Activated CD4-positive, CD25-positive, alpha-beta regulatory T cell treated with anti-CD3 and anti-CD28 coated beads, Interleukin-2, amount 50 U/mL, for 24 hours (primary cell): ENCODE results near the gene HNF1A.
A peak's percentile ranks its signal among the peaks of the same experiment; 100 is the strongest.
"Not testable (repeated sequence)": the region's sequence is repeated elsewhere in the genome, so short reads cannot be mapped to it uniquely, and the experiment has no call there.

Experiments used
- ATAC-seq, 2 donors: fragments of 150-1000 bp; cut with Tn5 transposase; one replicate each; pipeline ENCODE4 v1.10.0; 2021; ENCODE audit warnings: mild to moderate bottlenecking in 1 of 2, moderate library complexity in 1 of 2

HNF1A gene

DNA sequence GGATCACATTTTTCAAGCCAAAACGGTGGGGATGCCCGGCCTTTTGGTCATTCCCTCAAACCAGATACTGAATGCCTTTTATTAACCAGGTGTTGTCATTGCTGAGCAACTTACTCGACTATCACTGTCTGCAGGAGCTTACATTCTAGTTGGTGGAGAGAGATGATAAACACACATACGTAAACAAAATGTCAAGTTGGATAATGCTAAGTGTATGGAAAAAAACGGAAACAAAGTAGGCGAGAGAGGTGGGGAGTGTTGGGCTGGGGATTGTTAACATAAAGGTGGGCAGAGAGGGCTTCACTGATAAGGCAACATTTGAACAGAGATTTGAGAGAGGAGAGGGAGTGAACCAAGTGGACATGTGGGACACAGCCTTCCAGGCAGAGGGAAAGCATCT is 33.5 kb downstream of the HNF1A start:
- ATAC-seq: no peak

DNA sequence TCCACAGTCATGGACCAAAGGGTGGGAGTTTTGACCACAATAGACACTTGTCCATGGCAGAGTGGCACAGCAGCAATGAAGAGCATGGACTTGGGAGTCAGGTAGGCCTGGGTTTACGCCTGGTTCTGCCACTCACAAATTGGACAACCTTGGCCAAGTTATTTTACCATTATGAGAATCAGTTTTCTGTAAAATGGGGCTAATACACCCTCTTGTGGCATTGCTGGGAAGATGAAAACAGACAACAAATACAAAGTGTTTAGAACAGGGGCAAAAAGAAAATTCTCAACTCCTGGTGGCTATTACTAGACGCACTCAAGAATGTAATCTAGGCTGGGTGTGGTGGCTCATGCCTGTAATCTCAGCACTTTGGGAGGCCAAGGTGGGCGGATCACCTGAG is 35.4 kb downstream of the HNF1A start:
- no peak for ATAC-seq

DNA sequence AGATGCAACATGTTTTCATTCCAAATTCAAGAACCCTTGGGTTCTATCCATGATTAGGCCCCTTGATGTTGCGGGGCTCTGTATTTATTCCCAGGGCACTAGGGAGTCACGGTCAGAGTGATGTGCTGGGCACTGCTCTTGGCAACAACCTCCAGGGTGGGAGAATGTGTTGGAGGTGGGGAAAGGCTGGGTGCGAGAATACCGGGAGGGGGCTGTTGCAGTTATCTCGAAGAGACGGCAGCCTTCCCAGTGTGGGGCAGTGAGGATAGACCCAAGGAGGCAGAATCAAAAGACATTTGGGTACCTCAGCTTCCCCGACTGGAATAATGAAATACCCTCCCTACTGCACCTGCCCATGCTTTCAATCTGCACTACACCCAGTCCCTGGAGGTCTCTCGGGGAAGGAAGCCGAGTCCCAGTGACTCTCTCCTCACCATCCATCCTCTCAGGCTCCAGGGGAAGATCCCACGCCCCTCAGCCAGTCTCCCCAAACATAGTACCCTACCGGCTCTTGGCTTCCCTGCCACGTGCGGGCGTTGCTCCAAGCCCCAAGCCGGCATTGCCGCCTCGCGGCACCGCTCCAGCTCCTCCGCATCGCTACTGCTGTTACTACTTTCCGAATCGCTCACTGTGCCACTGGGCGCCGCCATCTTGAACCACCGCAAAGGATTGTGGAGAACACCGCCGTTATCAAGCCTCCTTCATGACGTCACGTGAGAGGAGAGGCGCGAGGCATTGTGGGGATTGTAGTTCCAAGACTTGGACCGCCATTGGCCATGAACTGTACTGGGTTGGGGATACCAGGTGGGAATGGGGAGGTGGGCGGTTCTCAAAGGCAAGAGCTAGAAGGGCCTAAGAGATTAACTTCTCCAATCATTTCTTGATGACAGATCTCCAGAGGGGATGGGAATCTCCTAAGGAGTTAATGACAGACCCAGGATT is 37.8 kb downstream of the HNF1A start, which contains the start of gene C12orf43:
Gene C12orf43, minus strand, starts transcription at position 663 of the 942 bp plus-strand sequence. Its CDS starts 13 bp downstream, at position 650.
- ATAC-seq: peak; percentile 99

DNA sequence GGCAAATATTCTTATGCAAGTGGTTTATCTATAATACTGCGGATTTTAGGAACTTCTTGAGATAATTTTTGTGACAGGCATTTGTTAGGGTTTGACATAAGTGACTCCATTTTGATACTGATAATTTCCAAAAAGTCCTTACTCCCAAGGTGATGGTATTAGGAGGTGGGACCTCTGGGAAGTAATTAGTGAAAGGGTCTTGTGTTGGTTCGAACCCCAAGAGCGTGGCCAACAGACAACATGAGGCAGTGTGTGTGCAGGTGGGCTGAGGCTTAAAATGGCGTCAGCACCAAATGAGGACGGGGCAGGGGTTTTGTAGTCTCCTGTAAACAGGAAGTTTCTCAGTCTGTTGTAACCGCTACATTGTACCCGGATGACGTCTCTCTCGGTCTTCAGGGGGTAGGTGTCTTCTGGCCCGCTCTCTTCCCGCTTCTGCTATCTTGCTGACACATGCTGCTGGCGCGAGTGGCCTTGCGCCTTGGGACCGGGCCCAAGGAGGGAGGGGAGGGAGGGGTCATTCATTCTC is 39.7 kb downstream of the HNF1A start:
- ATAC-seq: no peak

DNA sequence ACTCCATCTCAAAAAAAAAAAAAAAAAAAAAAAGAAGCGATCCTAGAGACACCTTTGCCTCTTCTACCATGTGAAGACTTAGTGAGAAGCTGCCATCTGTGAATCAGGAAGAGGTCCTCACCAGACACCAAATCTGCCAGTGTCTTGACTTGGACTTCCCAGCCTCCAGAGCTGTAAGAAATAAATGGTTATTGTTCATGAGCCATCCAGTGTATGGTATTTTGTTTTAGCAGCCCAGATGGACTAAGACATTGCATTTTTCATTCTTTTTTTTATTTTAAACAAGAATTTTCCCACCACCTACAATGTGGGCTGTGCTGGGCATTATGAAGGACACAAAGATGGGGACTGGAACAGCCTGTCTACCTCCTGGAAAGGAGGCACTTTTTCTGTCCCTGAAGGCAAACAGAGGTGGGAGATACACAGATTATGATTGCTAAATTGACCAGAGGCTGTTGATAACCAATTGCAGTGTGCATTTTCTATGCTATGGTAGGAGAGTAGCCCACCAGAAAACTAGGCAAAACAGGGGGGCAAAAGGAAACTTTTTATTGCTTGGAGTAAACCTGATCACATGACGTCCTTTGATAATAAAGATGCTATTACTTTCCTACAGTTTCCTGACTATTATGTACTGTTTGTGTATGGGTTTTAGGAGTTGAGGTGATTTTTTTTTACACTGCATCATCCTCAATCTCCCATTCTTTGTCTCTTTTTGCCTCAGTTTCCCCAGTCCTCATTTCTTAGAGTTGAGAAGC is 40.7 kb downstream of the HNF1A start:
- ATAC-seq: no peak

DNA sequence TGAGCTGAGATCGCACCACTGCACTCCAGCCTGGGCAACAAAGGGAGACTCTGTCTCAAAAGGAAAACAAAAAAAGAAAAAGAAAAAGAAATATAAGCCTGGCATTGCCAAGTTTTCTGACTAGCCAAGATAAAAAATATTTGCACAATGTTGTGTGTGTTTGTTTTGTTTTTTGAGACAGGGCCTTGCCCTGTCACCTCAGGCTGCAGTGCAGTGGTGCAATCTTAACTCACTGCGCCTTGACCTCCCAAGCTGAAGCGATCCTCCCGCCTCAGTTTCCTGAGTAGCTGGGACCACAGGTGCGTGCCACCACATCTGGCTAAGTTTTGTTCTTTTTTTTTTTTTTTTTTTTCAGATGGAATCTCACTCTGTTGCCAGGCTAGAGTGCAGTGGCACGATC is 43.4 kb downstream of the HNF1A start:
- no peak for ATAC-seq

DNA sequence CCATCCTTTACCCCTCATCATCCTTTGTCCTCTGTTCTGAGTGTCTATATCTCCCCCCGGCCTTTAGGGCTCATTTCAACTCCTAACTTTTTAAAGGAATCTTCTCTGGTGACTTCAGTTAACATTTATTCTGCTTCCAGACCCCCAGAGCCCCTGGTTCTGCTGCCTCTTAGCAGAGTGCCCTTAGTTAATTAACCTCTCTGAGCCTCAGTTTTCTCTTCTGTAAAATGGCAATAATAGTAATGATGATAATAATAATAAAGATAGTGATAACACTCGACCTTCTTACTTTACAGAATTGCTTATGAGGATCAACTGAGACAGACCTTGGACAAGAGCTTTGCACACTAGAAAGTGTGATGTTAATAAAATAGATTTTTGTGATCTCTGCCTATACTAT is 44.4 kb downstream of the HNF1A start:
- no peak for ATAC-seq

DNA sequence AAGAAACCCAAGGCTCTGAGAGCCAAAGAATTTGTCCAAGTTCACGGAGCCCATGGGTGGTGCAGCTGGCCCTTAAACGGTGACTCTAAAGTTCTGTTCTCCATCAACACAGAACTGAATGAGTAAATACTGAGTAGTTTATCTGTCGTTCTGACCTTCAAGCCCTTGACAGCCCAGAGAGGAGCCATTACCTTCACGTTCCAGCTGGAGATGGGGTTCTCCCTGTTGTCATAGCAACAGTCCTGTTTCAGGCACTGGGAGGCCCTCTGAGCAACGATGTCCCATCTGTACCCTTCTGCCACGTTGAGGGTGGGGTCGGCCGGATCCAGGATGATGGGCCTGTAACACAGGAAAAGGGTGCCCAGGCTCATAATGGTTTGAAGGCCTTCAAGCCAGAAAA is 45.5 kb downstream of the HNF1A start:
- no peak for ATAC-seq

DNA sequence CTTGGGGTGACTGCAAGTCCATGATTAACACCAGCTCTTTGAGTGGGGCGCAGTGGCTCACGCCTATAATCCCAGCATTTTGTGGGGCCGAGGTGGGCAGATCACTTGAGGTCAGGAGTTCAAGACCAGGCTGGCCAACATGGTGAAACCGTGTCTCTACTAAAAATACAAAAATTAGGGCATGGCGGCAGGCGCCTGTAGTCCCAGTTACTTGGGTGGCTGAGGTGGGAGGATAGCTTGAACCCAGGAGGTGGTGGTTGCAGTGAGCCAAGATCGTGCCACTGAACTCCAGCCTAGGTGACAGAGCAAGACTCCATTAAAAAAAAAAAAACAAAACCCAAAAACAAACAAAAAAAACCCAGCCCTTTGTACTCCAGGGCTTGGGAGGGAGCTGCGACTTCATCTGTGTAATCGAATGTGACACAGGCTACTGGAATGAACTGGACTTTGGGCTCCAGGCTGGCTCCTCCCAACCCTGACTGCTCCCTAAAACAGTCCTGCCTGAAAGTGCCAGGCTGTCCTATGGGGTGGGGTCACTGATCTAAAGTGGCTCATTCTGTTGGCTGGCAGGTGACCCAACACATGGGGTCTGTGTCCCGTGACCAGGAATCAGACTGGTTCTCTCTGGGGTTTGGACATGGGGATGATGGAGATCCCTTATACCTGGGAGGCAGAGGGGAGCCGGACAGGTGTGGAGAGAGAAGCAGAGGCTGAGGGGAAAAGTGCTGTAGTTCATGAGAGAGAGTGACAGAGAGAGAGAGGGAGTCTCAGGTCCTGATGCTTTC is 47.3 kb downstream of the HNF1A start:
- ATAC-seq: no peak

DNA sequence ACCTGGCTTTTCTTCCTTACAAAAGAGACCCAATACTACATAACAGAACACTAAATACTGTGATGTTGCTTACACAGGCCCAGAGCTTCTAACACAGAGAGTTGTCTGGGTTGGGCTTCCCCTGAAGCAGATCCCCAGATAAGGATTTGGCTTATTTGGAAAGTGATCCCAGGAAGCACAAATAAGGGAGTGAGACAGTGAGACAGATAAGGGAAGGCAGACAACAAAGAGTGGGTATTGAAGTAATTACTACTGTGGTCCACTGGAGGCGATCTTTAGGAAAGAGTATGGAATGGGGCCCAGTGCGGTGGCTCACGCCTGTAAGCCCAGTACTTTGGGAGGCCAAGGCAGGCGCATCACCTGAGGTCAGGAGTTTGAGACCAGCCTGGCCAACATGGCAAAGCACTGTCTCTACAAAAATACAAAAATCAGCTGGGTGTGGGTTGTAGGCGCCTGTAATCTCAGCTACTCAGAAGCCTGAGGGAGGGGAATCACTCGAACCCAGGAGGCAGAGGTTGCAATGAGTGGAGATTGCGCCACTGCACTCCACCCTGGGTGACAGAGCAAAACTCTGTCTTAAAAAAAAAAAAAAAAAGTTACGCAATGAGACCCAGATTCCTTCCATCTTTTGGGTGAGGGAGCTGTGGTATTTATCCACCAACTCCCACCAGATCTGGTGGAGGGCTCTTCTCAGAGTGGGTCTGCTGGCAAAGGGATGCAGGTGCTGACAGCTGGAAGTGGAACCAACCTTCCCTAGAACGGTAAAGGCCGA is 48.1 kb downstream of the HNF1A start:
- ATAC-seq: no peak

DNA sequence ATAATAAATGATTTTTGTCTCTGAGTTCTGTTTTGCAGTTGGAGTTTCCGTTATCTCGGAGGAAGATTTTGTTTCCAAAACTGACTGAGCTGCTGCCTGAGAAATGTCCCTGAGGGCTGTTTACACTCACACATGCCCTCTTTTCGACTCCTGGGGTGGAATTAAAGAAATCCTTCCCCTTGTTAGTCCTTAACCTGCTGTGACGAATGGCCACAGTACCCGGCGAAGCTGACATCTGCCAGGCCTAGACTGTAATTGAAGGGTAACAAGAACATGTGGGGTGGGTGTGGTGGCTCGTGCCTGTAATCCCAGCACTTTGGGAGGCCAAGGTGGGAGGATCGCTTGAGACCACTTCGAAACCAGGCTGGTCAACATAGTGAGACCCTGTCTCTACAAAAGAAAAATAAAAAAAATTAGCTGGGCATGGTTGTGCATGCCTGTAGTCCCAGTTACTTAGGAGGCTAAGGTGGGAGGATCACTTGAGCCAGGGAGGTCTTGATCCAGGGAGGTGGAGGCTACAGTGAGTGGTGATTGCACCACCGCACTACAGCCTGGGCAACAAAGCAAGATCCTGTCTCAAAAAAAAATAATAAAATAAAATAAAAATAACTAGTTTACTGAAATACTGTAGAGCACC is 52.4 kb downstream of the HNF1A start:
- ATAC-seq: no peak

DNA sequence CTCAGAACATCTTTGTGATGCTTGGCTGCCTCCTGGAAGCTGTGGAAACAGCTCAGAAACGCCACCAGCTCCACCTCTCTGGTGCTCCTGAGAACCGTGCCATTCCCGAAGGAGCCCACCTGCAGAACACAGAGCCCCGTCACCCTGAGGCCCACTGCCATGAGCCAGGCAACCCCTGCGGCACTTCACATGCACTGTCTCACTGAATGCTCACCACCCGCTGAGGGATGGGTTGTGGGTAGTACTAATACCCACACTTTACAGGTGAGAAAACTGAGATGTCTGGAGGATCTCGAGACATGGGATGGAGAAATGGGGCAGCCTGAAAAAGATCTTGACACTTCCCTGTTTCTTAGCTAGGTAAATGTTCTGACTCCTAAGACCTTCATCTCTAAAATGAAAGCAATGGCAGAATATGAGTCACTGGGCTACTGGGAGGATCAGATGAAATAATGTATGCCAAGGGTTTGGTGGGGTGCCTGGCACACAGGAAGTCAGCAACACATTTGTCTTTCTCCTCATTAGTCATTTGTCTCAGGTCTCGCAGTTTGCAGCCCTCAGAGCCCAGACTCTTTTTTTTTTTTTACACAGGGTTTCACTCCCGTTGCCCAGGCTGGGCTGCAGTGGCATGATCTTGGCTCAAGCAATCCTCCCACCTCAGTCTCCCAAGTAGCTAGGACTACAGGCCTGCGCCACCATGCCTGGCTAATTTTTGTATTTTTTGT is 55.4 kb downstream of the HNF1A start:
- ATAC-seq: peak; percentile 83 to 84

DNA sequence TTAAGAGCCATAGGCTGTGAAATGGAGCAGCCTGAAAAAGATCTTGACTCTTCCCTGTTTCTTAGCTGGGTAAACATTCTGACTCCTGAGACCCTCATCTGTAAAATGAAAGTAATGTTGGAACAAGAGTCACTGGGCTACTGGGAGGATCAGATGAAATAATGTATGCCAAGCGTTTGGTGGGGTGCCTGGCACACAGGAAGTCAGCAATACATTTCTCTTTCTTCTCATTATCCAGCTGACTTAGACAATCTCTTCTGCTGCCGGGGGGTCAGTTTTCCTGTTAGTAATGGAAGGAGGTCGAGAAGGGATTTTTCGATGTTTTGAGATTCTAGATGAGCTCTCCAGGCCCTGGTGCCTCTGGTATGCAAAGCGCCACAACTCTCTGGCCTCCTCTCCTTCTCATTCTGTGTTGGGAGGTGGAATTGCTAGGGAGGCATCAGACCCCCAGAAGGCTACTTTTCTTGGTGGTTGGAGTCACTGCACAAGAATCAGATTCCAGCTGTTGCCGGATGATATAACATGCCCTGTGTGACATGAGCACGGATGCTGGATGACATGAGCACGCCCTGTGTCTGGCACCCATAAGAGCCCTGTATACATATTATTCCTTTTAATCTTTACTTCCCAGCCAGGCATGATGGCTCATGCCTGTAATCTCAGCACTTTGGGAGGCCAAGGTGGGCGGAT is 56.4 kb downstream of the HNF1A start:
- no peak for ATAC-seq

DNA sequence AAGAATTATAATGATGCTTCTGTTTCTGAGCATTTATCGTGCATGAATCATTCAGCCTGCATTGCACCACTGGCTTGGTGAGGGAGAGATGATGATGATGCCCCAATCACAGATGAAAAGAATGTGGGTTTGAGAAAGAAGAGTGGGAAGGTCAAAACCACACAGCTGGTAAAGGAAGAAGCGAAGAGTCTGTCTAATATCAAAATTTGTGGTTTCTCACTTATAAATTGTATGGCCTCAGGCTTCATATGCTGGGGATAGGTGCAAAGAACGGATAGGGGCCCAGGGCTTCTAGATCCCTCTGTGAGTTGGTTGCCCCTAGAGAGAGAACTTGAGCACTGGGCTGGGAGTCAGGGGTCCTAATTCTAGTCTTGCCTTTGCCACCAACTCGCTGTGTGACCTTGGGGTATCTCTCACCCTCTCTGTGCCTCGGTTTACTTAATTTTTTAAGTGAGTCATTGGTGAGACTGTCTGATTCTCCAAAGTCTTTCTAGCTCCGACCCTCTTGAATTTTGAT is 58.5 kb downstream of the HNF1A start:
- peak; percentile 75 to 76 for ATAC-seq

DNA sequence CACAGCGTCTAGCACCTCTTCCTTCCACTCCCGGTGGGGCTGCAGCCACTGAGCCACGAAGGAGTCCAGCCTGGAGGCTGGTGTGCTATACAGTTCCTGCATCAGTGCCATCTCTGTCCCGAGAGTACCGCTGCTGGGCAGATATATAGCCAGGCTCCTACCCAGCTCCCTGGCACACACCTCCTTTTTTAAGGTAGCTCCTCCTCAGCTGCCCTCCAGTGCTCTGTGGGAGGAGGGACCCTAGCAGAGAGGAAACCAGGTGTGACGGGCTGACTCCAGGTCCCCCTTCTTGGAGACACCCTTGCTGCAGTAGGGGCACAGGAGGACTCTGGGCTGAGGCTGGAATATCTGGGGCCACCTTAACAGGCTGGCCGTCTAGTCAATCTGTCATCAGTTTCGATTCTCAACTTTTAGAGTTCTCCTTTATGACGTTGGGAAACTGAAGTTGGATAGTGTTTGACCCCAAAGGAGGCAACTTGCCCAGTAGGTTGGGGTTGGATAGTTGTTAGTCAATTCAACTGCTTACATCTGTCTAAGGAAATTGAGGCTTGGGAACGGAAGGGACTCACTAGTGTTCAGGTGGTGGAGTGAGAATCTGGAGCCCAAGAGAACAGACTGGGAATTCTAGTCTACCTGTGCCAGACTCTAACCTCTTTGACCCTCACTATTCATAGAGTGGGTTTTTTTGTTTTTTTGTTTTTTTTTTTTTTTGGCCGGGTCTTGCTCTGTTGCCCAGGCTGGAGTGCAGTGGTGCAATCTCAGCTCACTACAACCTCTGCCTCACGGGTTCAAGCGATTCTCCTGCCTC is 60.7 kb downstream of the HNF1A start, which contains the start of gene OASL:
Gene OASL, minus strand, starts transcription at position 386 of the 808 bp plus-strand sequence. Its CDS starts 275 bp downstream, at position 111.
- peak; percentile 42 to 52 for ATAC-seq

DNA sequence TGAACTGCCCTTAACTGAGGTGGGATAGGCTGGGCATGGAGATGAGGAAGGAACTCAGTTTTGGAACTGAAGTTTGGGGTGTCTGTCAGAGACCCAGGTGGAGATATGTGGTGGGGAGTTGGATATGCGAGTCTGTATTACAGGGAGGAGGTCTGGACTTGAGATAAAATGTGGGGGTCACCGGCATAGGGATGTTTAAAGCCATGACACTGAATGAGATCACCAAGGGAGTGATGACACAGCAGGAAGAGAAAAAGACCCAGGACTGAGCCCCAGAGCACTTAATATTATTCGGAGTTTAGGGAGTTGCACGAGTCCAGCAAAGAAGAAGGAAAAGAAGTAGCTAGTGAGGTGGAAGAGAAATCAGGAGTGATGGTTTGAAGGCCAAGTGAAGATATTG is 64.7 kb downstream of the HNF1A start:
- no peak for ATAC-seq

DNA sequence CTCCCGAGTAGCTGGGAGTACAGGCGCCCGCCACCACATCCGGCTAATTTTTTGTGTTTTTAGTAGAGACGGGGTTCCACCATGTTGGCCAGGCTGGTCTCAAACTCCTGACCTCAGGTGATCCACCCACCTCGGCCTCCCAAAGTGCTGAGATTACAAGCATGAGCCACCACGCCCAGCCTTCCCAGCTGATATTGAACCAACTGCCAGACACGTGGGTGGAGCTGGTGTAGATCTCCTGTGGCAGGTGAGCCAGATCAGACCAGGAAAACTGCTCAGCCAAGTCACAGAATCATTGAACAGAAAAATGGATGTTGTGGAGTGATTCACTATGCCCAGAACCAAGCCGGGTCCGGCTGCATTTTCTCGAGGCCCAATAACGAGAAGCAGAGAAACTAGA is 69.1 kb downstream of the HNF1A start:
- ATAC-seq: not testable (repeated sequence)

DNA sequence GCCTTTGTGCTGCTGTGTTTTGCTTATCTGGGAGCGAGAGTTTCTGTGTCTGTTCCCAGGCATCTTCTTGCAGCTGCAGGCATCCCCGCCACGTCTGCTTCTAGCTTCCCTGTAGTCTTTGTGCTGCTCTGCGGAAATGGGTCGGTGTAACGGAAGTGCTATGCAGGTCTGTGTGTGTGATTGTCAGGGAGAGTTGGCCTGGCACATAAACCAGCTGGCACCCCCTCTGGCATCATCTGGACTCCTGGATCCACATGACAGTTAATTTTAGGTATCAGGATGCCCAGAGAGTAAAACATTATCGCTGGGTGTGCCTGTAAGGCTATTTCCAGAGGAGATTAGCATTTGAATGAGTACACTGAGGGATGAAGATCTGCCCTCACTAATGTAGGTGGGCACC is 70.1 kb downstream of the HNF1A start:
- no peak for ATAC-seq

DNA sequence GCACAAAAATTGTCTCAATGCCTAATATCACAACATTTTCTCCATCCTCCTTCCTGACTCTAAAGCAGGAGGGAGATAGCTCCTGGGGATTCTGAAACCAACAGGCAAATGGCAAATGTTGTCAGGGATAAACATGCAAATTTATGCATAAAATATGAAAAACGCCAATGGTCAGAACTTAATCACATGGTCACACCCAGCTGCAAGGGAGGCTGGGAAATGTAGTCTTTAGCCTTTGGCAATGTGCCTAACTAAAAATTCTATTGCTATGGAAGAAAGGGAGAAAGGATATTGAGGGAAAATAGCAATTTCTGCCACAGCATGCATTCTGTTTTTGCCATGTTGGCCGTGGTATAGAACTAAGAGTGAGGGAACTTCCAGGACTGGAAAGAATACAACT is 72.4 kb downstream of the HNF1A start:
- no peak for ATAC-seq
